ENCODE measurements around the gene LIMS1.

- TF ChIP-seq TARDBP (IDR thresholded peaks at IDR 0.05) (no peak), NFRKB (IDR thresholded peaks at IDR 0.05) (no peak), SP1 (IDR thresholded peaks at IDR 0.05) (no peak)
- TF ChIP-seq, protein P1, sequence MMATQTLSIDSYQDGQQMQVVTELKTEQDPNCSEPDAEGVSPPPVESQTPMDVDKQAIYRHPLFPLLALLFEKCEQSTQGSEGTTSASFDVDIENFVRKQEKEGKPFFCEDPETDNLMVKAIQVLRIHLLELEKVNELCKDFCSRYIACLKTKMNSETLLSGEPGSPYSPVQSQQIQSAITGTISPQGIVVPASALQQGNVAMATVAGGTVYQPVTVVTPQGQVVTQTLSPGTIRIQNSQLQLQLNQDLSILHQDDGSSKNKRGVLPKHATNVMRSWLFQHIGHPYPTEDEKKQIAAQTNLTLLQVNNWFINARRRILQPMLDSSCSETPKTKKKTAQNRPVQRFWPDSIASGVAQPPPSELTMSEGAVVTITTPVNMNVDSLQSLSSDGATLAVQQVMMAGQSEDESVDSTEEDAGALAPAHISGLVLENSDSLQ (IDR thresholded peaks at IDR 0.05) = no peak
Measured at GRCh38 chr2:108617617-108618016, 83.3 kb downstream of the LIMS1 start.
